Activated naive CD4-positive, alpha-beta T cell treated with anti-CD3 and anti-CD28 coated beads, Interleukin-2, amount 50 U/mL, for 72 hours (primary cell): ENCODE results near the gene ZC3H12D. TPM values are rescaled to one million over a fixed set of nuclear protein-coding genes. Genes with fewer than 3 reads are reported as not detected.
A peak's percentile ranks its signal among the peaks of the same experiment; 100 is the strongest.
"Not testable (repeated sequence)": the region's sequence is repeated elsewhere in the genome, so short reads cannot be mapped to it uniquely, and the experiment has no call there.

Experiments
- ATAC-seq, 2 donors: fragments of 150-1000 bp; cut with Tn5 transposase; 2 replicates each; pipeline ENCODE4 v1.10.0; 2021; ENCODE audit warnings: mild to moderate bottlenecking in 2 of 2, moderate library complexity in 2 of 2
- DNase-seq, 2 donors: peaks; one replicate each; pipeline ENCODE4 v3.0.0; 2021 to 2022; ENCODE audit warnings: low spot score in 2 of 2
- H3K27ac Mint-ChIP-seq, 2 donors: one replicate each; pipeline ENCODE4 v1.8.0; 2022; ENCODE audit warnings: mild to moderate bottlenecking in 2 of 2, mixed read lengths in 2 of 2
- H3K36me3 Mint-ChIP-seq, 2 donors: one replicate each; pipeline ENCODE4 v1.8.0; 2022; ENCODE audit warnings: mixed read lengths in 2 of 2
- H3K9me3 Mint-ChIP-seq, 2 donors: one replicate each; pipeline ENCODE4 v1.8.0; 2022; ENCODE audit warnings: mixed read lengths in 2 of 2
- total RNA-seq, 2 donors: library from RNA; stranded (reverse); gene quantifications; one replicate each; pipeline ENCODE4 v1.2.3, GENCODE V29; 2022

The ZC3H12D gene
- total RNA-seq, 2 donors from 2014 or later = 87.1 to 186 TPM

DNA sequence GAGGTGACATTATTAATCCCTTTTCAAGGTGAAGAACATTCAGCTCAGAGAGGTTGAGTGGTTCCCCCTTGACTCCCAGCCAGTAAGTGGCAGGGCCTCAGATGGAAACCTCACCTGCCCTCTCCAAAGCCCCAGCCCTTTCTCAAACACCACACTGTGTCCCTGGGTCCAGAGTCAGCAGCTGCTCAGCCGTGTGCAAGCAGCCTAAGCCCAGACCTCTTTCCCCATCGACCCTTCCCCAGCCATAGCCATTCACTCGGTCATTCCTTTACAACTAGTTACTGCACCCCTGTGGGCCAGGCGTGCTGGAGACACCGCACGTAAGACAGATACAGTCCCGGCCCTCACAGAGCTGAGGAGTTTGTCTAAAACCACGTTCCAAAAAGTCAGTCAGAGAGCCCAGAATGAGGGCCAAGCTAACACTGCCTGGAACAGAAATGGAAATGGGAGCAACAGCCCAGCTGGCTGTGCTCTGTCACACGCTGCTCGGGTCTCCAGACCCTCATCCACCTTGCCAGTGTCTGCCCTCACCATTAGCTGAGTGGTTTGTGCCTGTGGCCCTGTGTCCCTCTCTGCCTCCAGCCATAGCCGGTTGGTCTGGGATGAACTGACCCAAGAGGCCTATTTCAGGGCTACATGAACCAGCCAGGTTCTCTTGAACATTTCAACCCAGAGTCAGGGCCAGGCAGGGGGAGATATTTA lies 29.6 kb downstream of the ZC3H12D start:
- Mint-ChIP-seq H3K36me3 (peaks cover 12 to 20% of the 10 kb centered on the region in 2 donors), H3K27ac (peak overlapping the region in 1 of 2 donors; percentile 91), H3K9me3 (no peaks in the 10 kb centered on the region)
- ATAC-seq (no peak), DNase-seq (peak in 1 of 2 donors; percentile 33)

DNA sequence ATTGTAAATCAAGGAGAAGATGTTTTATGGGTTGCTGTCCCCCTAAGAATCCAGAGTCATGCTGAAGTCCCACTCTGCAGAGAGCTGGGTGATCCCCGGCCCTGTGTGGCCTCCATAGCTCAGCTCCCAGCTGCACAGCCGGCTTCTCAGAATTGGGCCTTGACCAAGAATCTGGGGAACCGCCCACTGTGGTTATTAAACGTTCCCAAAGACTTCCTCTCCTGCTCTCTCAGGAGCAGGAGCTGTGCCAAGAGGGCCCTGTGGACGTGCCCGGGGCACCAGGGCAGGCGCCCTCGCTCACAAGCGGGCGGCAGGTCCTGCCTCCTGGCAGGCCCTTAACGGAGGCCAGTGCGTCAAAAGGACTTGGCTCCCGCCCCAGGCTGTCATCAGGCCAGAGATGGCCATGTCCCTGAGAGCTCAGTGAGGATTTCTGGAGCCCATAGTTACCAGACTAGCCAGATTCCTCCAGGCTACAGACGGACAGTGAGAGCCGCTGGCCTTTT lies 30.4 kb downstream of the ZC3H12D start:
- ATAC-seq (no peak), DNase-seq (peak in 1 of 2 donors; percentile 55)
- Mint-ChIP-seq H3K9me3 (no peaks in the 10 kb centered on the region), H3K27ac (no peak overlapping the region), H3K36me3 (peaks cover 17 to 21% of the 10 kb centered on the region in 2 donors)

DNA sequence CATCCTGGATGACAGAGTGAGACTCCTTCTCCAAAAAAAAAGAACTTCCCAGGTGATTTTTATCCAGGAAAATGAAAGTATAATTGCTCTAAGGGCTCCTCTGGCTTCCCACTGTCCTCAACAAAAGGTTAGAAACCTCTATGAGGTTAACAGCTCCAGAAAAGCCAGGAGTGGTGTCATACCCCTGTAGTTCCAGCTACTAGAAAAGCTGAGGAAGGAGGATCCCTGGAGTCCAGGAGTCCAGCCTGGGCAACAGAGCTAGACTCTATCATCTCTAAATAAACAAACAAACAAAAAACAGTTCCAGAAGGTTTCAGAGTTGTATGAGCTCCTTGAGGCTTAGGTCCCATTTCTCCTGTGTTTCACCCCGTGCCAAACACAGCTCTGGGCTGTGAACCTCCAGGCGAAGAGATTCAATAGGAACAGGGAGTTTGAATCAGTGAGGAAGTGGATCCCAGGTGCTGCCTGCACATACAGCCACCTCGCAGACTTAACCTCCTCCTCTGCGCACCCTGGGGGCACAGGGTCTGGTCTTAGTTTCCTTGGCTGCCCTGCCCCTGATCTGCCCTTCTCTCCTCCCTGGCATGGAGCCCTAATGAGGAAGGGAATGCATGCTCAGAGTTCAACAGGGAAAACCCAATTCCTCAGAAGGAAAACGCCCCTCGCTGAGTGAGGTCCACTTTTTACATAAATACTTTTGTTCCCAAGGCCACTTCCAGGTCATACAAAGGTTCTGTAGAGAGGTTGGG lies 31.0 kb downstream of the ZC3H12D start:
- H3K9me3 Mint-ChIP-seq = no peaks in the 10 kb centered on the region
- DNase-seq (peak in 1 of 2 donors; percentile 52), ATAC-seq (no peak)
- peaks cover 11 to 18% of the 10 kb centered on the region in 2 donors for H3K36me3 Mint-ChIP-seq
- H3K27ac Mint-ChIP-seq = no peak overlapping the region

DNA sequence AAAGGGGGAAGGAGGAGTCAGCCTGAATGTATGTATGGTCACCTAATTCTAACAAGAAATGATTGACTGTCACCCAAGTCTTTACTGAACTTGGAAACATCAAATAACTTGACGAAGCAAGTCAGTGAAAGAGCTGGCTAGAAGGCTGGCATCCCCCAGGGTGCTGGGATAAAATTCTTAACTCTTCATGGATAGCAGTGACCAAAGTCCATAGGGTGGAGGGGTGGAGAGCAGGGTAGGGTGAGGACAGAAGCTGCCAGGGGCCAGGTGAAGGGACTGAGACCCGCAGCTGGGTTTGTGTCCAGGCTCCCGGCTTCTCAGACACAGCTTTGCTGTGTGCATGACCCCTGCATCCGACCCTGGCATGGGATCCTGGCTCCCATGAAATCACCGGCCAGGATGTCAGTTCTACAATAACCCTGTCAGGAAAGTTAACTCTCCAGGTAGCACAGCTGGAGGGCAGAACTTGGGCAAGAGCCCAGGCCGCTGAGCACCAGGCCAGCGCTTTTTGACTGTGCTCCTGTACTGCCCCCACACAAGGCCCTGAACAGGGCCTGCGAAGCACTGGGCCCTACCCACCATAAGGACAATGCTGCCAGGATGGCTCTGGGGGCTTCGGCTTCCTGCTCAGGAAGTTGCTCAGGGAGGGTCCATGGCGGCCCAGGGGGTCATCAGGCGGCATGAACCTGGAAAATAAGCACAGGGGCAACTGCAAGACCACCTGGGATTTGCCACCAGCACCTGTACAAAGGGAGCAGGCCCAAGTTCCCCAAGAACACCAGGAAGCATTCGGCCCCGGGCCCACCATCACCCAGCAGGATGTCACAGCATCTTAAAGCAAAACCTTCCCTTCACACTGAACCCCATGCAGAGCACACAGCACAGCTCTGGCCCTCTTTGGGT lies 32.5 kb downstream of the ZC3H12D start:
- no peak for ATAC-seq
- no peaks in the 10 kb centered on the region for H3K9me3 Mint-ChIP-seq
- DNase-seq = peak in 1 of 2 donors; percentile 44
- H3K36me3 Mint-ChIP-seq = peaks cover 4 to 14% of the 10 kb centered on the region in 2 donors
- H3K27ac Mint-ChIP-seq = no peak overlapping the region

DNA sequence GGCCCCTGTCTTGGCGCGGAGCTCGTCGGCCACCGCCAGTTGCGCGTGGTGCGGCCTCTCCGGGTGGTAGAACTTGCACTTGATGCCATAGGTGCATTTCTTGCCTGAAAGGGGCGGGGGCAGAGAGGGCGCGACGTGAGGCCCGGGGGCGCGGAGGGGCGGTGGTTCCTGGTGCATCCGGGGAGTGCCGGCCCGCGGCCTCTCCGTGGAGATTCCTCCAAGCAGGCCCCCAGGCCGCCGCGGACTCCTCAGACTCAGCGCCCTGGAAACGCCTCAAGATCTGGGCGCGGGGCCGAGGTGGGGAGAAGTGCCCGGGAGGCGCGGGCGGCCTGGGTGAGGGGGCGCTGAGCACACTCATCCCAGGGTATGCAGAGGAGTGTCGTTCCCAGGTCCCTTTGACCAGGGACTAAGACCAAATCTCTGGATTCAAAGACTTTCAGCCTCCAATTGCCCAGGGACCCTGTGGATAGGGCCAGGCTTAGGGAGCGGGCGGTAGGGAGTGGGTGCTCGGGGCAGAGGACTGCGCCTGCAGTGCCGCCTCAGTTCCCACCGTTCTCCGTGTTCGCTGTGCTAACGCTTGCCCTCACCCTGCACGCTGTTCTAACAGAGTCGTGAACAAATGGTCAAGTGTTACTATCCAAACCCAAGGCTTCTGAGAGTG lies 33.3 kb downstream of the ZC3H12D start:
- ATAC-seq = peak in 1 of 2 donors; percentile 12
- Mint-ChIP-seq H3K9me3 (no peaks in the 10 kb centered on the region), H3K36me3 (peaks cover 4 to 14% of the 10 kb centered on the region in 2 donors), H3K27ac (no peak overlapping the region)
- DNase-seq = peak in 1 of 2 donors; percentile 54

DNA sequence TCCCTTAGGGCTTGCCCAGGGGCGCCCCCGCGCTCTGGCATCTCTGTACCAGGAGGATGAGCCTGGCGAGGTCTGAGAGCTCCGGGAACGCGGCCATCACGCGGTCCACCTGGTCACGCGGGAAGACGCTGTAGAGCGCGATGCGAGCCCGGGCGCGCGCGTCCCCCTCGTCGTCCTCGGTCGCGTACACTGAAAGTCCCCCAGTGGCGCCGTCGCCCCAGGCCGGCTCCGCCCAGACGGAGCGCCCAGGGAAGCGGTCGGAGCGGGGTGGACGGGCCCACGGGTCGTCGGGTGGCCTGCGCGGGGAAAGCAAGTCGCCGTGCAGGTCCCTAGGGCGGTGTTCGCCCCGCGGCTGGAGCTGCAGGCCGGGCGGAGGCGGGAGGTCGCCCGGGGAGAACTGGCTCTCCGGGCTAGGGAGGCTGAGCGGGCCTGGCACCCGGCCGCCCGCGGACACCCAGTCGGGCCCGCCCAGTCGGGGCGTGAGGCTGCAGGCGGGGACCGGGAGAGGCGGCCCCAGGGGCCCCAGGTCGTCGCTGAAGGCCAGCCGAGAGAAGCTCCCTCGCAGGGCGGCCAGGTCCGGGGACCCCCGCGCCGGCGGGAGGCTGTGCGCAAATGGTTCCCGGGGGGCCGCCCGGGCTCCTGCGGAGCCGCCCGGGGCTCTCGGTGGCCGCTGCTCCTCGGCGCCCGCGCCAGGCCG lies 34.0 kb downstream of the ZC3H12D start:
- H3K27ac Mint-ChIP-seq = peak overlapping the region in 1 of 2 donors; percentile 77
- ATAC-seq = peak in 1 of 2 donors; percentile 3
- H3K9me3 Mint-ChIP-seq = no peaks in the 10 kb centered on the region
- no peak for DNase-seq
- peaks cover 4 to 14% of the 10 kb centered on the region in 2 donors for H3K36me3 Mint-ChIP-seq

DNA sequence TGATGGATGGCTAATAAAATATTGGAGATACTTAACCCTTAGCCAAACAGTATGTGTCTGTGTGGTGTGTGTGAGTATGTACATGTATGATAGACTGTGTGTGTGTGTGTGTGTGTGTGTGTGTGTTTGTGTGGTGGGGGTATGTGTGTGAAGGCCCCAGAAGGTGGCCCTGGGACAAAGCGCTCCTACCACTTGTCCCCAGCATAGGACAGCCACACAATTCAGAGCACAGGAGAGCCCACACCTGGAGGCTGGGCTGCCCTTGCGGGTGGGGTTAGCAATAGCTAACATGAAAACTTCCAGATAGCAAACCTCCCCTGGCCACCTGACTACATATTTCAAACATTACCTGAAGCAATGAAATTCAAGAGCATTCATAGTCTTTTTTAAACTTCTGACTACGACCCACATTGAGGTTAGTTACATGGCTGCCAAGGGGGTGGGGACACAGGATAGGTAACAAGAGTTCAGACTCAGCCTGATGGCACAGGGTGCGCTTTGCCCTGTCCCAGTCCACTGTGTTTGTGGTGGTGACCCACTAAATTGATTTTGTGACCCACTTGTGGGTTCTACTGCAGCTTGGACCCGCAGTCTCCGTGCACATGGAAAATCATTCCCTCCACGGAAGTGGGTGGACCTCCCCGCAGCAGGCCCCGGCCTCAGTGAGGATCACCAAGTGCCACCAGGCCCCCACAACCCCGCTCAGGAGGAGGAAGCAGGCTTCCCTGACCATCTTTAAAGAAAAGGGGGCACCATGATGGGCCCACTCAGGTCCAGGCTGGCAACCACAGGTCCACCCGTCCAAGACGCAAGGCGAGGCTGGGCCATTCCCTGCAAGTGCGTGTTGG lies 34.8 kb downstream of the ZC3H12D start:
- Mint-ChIP-seq H3K9me3 (no peaks in the 10 kb centered on the region), H3K27ac (peak overlapping the region in 1 of 2 donors; percentile 77), H3K36me3 (peaks cover 4 to 14% of the 10 kb centered on the region in 2 donors)
- no peak for DNase-seq
- ATAC-seq = no peak

DNA sequence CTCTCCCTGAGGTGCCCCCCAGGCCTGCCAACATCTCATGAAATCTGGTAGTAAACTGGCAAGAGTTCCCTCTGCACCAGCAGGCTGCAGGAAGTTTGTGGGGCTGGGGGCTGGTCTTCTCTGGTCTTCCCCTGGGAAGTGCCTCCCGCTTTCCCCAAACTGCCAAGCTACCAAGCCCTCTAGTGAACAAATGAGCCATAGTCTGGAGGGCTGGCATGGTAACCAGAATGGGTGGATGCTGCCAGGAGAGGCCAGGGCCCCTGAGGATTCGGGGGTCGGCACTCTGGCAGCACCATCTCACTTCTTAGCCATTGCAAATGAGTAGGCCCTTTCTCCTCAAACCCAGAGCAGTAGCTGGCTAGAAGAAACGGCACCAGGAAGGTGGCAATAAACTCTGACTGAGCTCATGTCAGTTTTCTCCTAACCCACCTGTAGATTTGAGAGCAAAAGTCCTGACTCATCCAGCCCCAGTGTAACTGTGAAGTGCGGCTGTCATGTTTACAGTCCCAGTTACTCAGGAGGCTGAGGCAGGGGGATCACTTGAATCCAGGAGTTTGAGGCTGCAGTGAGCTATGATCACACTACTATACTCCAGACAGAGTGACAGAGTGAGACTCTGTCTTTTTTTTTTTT lies 35.9 kb downstream of the ZC3H12D start:
- Mint-ChIP-seq H3K27ac (peak overlapping the region; percentile 29 to 48), H3K36me3 (peaks cover 4 to 14% of the 10 kb centered on the region in 2 donors), H3K9me3 (no peaks in the 10 kb centered on the region)
- ATAC-seq = no peak
- no peak for DNase-seq

DNA sequence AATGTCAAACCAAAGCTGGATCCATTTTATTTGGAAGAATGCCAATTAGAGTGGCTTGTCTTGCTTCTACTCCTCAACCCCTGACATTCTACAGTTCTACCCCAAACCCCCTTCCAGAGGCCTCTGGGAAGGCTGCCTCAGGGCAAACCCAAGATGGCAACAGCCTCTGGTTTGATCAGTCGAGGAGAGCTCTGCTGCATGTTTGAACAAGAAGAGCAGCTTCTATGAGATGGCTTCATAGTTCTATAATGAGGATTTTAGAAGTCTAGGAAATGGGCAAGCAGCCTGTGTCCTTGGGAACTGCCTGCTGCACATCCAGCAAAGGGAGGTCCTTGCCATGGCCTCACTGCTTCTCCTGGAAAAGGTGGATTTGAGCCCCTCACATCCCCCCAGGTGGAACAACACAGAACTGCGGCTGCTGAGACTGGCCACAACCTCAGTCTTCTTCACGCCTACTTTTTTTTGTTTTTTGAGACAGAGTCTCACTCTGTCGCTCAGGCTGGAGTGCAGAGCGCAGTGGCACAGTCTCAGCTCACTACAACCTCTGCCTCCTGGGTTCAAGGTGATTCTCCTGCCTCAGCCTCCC lies 37.9 kb downstream of the ZC3H12D start:
- H3K36me3 Mint-ChIP-seq = peaks cover 4 to 14% of the 10 kb centered on the region in 2 donors
- ATAC-seq = peak in 1 of 2 donors; percentile 2
- DNase-seq = peak in 1 of 2 donors; percentile 56
- H3K27ac Mint-ChIP-seq = peak overlapping the region; percentile 81 to 90
- H3K9me3 Mint-ChIP-seq = no peaks in the 10 kb centered on the region

DNA sequence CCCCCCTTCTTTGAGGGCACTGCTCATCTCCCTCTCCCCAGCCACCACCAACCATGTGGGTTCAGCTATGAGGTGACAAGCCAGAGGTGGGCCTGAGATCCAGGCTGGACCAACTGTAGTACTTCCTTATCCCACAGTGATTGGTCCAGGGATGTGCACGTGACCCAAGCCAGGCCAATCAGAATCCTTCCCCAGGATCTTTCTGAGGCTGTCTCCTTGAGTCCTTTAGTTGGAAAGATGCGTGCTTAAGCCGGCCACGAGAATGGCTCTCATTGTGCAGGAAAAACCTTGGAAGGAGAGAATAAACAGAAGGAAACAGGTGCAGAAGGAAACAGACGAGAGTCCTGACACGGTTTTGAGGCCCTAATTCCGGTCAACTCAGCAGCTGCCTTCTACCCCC lies 39.2 kb downstream of the ZC3H12D start:
- peak; percentile 28 for ATAC-seq
- no peaks in the 10 kb centered on the region for H3K9me3 Mint-ChIP-seq
- peak overlapping the region; percentile 79 to 81 for H3K27ac Mint-ChIP-seq
- no peak for DNase-seq
- H3K36me3 Mint-ChIP-seq = peaks cover 4 to 14% of the 10 kb centered on the region in 2 donors

DNA sequence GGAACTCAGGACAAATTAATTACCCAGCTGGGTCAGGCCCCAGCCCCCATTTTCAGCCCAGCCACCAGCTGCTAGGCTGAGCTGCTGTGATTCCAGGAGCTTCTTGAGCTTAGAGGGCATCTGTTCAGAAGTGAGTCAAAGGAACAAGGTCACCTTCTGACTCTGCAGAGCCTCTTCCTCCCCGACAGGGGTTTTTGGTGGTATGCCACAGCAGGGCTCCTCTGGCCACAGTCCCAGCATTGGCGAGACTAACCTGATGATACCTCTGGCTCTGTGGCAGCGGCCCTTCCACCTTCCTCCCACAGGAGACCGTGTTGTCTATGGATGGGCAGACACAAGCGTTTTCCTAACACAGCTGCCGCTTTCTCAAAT lies 39.7 kb downstream of the ZC3H12D start:
- no peaks in the 10 kb centered on the region for H3K9me3 Mint-ChIP-seq
- DNase-seq = peak in 1 of 2 donors; percentile 55
- ATAC-seq = peak; percentile 54 to 55
- peaks cover 4 to 14% of the 10 kb centered on the region in 2 donors for H3K36me3 Mint-ChIP-seq
- peak overlapping the region; percentile 79 to 81 for H3K27ac Mint-ChIP-seq

DNA sequence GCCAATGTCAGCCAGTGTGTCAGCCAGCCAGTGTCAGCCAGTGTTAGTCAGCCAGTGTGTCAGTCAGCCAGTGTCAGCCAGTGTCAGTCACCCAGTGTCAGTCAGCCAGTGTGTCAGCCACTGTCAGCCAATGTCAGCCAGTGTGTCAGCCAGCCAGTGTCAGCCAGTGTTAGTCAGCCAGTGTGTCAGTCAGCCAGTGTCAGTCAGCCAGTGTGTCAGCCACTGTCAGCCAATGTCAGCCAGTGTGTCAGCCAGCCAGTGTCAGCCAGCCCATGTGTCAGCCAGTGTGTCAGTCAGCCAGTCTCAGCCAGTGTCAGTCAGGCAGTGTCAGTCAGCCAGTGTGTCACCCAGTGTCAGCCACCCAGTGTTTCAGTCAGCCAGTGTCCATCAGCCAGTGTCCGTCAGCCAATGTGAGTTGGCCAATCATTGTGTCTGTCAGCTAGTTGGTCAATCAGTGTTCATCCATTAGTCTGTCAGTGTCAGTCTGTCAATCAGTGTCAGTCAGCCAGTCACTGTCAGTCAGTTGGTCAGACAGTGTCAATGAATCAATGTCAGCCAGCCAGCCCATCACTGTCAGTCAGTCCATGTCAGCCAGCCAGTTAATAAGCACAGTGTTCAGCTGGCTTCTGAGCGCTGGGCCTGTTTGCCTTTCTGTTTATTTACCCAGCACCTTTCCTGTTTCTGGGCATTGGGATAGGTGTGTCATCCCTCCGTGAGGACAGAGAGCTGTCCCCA lies 40.3 kb downstream of the ZC3H12D start:
- H3K27ac Mint-ChIP-seq = peak overlapping the region; percentile 79 to 81

DNA sequence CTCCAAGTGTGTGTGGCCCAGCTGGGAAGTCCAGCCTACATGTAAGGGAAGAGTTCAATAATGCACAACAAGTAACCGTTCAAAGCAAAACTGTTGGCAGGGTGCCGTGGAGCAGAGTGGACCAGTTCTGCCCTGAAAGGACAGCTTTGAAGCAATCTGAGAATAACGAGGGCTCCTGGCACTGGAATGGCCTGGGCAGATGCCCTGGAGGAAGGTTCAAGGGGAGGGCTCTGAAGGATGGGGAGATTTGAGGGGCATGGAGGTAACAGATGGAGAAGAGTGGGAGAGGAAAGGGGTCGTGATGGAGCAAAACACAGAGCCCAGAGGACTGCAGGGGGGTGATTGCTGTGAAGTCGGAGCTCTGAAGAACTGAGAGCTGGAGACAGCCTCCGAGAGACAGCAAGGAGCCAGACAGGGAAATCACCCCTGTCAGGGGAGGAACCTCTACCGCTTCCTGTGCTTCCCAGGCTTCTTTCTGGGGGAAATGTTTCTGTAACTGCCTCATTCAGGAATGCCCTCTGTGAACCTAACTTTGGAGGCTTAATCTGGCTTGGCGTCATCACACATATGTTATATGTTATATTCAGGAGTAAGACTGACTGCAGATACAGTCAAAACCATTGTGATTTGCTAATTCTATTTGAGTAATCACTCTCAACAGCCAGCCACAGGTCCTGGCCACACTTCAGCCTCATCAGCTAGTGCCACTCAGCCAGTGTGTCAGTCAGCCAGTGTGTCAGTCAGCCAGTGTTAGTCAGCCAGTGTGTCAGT lies 41.2 kb downstream of the ZC3H12D start:
- peak; percentile 33 to 36 for ATAC-seq
- peak overlapping the region; percentile 81 to 88 for H3K27ac Mint-ChIP-seq
- no peak for DNase-seq
- peaks cover 0 to 2% of the 10 kb centered on the region in 2 donors for H3K36me3 Mint-ChIP-seq
- H3K9me3 Mint-ChIP-seq = no peaks in the 10 kb centered on the region

More for the DNA sequence above, 40.3 kb downstream of the ZC3H12D start:
- H3K36me3 Mint-ChIP-seq, DNase-seq, H3K9me3 Mint-ChIP-seq: not testable (repeated sequence)
- peak; percentile 14 to 23 for ATAC-seq
